Measurements from ENCODE around the gene CHEK2.

DNA sequence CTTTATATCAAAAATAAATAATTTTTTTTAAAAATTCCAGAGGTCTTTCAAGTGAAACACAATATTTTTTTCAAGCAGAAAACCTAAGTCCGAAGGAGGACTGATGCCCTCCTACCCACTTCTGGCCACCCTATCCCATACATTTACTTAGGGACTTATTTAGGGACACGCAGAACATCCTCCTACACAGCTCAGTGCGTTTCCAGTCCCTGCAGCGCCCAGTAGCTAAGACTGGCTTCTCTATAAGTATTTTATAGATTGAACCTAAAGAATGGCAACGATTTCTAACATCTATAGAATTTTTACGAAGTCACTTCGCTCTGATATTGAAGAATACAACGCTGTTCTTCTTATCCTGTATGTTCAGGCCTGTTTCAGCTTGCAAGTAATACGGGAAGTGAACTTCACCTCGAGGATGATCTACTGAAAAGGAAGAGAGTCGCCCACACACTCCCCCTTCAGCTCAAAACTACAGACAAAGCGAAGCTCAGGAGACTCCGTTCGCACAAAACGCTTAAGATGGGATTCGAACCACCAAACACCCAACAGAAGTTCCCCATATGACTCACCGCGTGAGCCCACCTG is 328 bp downstream of the CHEK2 start:
- TF ChIP-seq, protein P1, sequence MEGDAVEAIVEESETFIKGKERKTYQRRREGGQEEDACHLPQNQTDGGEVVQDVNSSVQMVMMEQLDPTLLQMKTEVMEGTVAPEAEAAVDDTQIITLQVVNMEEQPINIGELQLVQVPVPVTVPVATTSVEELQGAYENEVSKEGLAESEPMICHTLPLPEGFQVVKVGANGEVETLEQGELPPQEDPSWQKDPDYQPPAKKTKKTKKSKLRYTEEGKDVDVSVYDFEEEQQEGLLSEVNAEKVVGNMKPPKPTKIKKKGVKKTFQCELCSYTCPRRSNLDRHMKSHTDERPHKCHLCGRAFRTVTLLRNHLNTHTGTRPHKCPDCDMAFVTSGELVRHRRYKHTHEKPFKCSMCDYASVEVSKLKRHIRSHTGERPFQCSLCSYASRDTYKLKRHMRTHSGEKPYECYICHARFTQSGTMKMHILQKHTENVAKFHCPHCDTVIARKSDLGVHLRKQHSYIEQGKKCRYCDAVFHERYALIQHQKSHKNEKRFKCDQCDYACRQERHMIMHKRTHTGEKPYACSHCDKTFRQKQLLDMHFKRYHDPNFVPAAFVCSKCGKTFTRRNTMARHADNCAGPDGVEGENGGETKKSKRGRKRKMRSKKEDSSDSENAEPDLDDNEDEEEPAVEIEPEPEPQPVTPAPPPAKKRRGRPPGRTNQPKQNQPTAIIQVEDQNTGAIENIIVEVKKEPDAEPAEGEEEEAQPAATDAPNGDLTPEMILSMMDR (IDR thresholded peaks at IDR 0.05): no peak
- TF ChIP-seq POLR2A (IDR thresholded peaks at IDR 0.05) (no peak), POLR2AphosphoS5 (IDR thresholded peaks at IDR 0.05; ENCODE audit: insufficient read depth in 1 of 2, low read depth in 1 of 2) (no peak)

All from vagina (tissue), 2 donors.